ENCODE results near the gene FREM3.
A peak's percentile ranks its signal among the peaks of the same experiment; 100 is the strongest.
"Not testable (repeated sequence)": the region's sequence is repeated elsewhere in the genome, so short reads cannot be mapped to it uniquely, and the experiment has no call there.

FREM3 gene

DNA sequence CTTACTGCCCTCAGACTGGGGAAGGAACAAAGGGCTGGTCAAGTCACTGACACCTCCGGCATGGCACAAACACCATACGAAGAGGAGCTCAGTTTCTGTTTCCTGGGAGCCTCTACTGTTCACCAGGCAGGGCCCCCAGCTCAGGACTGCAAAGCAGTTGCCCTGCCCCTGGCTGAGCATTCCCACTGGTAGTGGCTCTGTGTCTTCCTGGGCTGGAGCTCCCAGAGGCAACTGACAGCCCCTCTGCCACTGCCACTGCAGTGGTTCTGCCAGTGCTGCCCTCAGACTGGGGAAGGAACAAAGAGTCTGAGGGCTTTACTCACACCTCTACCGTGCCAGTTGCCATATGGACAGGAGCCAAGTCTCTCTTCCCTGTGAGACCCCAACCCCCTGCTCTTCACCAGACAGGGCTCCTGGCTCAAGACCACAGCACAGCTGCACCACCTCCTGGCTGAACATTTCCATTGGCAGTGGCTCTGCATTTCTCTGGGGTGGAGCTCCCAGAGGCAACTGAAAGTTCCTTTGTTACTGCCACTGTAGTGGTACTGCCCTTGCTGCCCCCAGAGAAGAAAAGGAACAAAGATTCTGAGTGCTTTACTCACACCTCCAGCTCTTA, 119.0 kb downstream of the FREM3 start:
- DNase-seq (ENCODE audit: low read depth in 2 of 2) = no peak

GRCh38 chr4:143575331-143575730, 125.1 kb downstream of the FREM3 start:
- DNase-seq (ENCODE audit: low read depth in 2 of 2) = no peak

DNA sequence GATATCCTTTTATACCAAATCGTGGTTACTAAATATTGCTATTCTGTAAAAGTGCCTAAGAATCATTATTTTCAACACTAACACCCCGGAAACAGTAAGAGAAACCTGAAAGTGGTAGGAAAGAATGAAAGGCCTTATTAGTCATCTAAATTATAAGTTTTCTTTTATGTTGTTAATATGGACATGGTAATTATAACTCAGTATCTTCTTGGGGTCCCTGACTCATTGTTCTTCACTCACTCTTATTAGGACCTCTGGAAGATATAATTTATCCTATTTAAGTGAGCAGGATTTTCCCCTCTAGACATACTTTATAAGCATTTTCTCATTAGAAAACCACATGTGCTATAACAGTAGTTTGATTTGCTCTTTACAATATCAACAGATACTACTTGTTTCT, 136.0 kb downstream of the FREM3 start:
- no peak for DNase-seq (ENCODE audit: low read depth in 2 of 2)

- peak in 1 of 2 donors; percentile 22 for DNase-seq (ENCODE audit: low read depth in 2 of 2)
Measured at GRCh38 chr4:143559757-143560147, 140.7 kb downstream of the FREM3 start.

GRCh38 chr4:143558823-143559756, 141.4 kb downstream of the FREM3 start:
- DNase-seq (ENCODE audit: low read depth in 2 of 2) = peak; percentile 44 to 48

DNA sequence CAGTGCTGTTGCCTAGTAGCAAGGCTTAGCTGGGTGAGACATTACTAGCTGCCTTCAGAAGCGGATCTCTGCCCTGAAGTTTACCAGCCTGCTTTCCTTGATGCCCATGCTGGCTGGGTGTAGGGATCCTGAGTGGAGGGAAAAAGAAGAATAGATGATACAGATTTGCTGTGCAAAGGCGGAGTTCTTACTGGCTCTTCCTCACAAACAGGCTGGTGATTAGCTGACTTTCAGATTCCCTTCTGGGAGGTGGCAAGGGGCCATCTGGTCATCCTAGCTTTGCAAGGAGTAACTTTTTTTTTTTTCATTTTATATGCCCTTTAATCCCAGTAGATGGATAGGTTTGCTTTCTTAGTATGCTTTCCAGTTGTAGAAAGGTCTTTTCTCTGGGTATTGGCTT, 142.2 kb downstream of the FREM3 start:
- DNase-seq (ENCODE audit: low read depth in 2 of 2) = no peak

- no peak for DNase-seq (ENCODE audit: low read depth in 2 of 2)
Measured at GRCh38 chr4:143555676-143556075, 144.8 kb downstream of the FREM3 start.

GRCh38 chr4:143554728-143555597, 145.5 kb downstream of the FREM3 start:
- DNase-seq (ENCODE audit: low read depth in 2 of 2) = no peak

DNA sequence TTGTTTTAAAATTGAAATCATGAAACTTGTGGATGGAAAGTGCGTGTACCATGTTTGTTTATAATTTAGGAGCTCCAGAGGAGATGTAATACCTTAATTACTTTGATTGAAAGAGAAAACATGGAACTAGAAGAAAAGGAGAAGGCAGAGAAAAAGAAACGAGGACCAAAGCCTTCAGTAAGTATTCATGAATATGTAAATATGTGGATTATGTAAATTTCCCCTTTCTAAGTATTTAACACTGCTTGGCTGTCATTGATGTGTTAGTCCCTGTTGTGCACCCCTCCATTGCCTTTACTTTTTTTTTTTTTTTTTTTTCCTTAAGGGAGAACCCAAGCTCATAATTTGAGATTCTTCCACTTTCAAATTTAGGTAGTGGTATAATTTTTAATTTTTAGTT, 150.5 kb downstream of the FREM3 start:
- no peak for DNase-seq (ENCODE audit: low read depth in 2 of 2)

DNA sequence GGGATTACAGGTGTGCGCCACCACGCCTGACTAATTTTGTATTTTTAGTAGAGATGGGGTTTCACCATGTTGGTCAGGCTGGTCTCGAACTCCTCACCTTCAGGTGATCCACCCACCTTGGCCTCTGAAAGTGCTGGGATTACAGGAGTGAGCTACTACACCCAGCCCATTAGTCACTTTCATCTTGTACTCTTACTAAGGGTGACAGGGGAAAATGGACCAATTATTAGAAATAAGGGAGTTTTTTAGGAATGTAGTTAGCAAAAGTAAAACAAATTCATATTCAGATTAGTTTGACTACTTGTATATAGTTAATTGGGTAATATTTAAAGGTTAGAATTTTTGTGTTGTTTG, 160.8 kb downstream of the FREM3 start:
- no peak for DNase-seq (ENCODE audit: low read depth in 2 of 2)

DNA sequence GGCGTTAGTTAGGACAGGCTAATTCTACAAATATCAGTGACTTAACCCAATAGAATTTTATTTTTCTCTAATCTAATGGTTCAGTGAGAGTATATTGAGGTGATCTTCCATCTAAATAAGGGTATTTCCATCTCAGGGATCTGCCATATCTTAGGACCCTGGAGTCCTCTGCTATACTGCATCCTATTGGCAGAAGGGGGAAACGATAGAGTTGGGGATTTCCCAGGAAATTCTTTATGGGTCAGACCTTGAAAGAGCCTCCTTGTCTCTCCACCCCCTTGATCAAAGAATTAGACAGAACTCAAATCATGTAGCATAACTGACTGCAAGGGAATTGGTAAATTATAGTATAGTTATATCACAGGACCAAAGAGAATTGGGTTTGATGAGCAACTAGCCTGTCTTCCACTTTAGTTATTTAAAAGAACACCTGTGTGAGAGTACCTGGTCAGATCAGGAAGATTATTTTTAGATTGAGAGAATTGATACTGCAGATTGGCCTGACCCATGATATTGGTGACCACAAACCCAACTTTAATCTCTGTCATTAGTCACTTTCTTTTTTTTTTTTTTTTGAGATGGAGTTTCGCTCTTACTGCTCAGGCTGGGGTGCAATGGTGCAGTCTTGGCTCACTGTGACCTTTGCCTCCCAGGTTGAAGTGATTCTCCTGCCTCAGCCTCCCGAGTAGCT, 161.4 kb downstream of the FREM3 start:
- DNase-seq (ENCODE audit: low read depth in 2 of 2) = no peak

DNA sequence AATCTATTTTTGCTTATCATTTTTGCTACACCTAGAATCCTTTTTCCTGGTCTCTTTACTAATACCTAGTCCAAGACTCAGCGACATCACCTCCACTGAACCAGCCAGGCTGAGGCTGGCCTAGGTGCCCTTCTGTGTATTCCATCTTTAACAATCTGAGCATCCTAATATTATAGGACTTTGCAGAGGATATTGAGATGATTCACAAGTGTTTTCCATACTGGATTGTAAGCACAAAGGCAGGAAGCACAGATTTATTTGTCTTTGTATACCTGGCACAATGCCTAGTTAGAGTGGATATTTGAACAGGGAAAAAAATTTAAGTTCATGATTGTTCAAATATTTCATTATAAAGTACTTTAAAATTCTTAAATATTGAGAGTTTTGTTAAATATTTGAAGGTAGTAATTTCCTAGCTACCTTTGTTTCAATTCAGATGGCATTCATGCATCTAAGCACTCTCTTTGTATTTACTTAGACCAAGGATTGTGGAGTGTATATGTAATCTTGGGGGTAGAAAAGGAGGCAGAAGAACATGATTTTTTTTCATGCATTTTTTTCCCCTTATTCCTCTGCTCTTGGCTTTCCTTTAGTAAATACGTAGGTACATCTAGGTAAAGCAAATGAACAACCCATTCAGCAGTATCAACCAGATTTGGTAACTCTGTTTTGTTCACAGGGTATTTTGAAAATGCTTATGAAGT, 168.5 kb downstream of the FREM3 start:
- no peak for DNase-seq (ENCODE audit: low read depth in 2 of 2)

DNA sequence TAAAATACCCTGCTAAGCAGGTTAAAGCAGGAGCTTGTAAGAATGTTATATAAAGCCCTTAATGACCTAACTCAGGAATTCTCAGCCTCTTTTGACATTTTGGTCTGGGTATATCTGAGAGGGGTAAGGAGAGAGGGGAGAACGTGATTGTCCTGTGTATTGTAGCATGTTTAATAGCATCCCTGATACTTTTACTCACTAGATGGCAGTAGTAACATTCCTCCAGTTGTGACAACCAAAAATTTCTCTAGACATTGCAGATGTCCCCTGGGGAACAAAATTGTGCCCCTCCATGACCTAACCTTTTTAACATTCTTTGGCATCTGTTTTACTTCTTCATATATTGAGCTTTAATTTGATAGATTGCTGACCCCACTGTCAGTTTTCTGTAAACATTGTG, 169.1 kb downstream of the FREM3 start:
- no peak for DNase-seq (ENCODE audit: low read depth in 2 of 2)

- not testable (repeated sequence) for DNase-seq (ENCODE audit: low read depth in 2 of 2)
Measured at GRCh38 chr4:143528046-143528445, 172.4 kb downstream of the FREM3 start.

Measured in stimulated activated CD4-positive, alpha-beta T cell treated with anti-CD3 and anti-CD28 coated beads, Interleukin-4, amount 100 ng/mL, for 48 hours (primary cell).